ENCODE results near the gene TXLNG.
A peak's percentile ranks its signal among the peaks of the same experiment; 100 is the strongest.

TXLNG gene

GRCh38 chrX:16870862-16871815 lies 84.9 kb downstream of the TXLNG start:
- DNase-seq (ENCODE audit: low read depth) = peak; percentile 19

DNA sequence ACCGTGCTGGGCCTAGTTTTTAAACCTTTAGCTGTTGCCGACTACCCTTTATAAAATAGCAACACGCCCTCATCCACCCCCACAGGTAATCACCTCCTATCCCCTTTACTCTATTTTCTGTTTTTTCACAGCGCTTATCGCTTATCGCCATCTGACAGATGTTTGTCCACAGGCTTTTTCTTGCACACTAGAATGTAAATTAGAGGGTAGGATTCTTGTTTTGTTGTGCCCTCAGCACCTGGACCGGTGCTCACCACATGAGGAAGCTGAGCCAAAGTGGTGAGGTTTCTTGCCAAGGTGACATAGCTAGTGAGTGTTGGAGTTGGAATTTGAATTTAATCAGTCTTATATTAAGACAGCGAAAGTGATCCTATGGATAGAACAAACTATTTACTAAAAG lies 86.8 kb downstream of the TXLNG start:
- TF ChIP-seq, protein P1, sequence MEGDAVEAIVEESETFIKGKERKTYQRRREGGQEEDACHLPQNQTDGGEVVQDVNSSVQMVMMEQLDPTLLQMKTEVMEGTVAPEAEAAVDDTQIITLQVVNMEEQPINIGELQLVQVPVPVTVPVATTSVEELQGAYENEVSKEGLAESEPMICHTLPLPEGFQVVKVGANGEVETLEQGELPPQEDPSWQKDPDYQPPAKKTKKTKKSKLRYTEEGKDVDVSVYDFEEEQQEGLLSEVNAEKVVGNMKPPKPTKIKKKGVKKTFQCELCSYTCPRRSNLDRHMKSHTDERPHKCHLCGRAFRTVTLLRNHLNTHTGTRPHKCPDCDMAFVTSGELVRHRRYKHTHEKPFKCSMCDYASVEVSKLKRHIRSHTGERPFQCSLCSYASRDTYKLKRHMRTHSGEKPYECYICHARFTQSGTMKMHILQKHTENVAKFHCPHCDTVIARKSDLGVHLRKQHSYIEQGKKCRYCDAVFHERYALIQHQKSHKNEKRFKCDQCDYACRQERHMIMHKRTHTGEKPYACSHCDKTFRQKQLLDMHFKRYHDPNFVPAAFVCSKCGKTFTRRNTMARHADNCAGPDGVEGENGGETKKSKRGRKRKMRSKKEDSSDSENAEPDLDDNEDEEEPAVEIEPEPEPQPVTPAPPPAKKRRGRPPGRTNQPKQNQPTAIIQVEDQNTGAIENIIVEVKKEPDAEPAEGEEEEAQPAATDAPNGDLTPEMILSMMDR (conservative IDR thresholded peaks at IDR 0.05; ENCODE audit: low read length) = no peak
- no peak overlapping the region for H3K4me3 ChIP-seq (ENCODE audit: low read length)
- DNase-seq (ENCODE audit: low read depth) = no peak

More at GRCh38 chrX:16870862-16871815, 84.9 kb downstream of the TXLNG start:
- TF ChIP-seq, protein P1 (conservative IDR thresholded peaks at IDR 0.05; ENCODE audit: low read length) = no peak
- H3K4me3 ChIP-seq (ENCODE audit: low read length) = peak overlapping the region; percentile 43

DNA sequence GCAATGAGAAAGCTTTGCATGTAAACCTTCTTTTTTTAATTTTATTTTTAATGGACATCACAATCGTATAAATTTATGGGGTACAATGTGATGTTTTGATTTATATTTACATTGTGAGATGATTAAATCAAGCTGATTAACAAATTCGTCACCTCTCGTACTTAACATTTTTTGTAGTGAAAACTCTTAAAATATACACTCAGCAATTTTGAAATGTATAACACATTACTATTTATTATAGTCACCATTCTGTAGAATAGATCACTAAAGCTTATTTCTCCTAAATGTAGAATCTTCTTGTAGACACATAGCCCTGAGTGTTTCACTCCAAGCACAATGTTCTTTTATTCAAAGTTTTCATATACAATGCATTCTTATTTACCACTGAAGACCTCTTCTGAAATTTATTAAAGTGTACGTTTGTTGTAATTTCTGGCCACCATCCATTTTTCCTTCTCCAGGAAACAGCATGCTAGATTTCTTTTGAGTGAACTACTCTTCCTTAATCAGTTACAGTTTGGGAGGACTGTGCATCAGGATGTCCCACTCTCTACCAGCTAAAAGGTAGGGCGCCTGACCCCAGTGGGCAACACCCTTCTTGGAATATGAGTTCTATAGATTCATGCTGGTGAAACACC lies 88.3 kb downstream of the TXLNG start:
- no peak for DNase-seq (ENCODE audit: low read depth)
- TF ChIP-seq, protein P1 (conservative IDR thresholded peaks at IDR 0.05; ENCODE audit: low read length) = no peak
- H3K4me3 ChIP-seq (ENCODE audit: low read length) = no peak overlapping the region

DNA sequence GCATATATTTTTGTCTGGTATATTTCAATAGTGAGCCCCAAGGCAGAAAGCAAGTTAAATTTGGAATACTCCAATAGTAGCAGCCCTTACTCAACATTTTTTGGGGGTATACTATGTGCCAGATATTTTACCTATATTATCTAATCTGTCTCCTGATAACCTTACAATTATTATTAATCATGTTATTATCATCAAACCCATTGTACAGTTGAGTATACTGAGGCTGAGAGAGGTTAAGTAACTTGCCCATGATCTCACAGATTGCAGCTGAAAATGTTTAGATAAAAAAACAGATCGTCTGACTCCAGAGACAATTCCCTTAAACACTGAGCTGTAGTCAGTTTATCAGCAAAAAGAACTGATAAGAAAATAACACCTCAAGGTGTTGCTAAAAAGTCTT lies 90.4 kb downstream of the TXLNG start:
- no peak for DNase-seq (ENCODE audit: low read depth)
- TF ChIP-seq, protein P1 (conservative IDR thresholded peaks at IDR 0.05; ENCODE audit: low read length) = no peak
- no peak overlapping the region for H3K4me3 ChIP-seq (ENCODE audit: low read length)

- peak overlapping the region; percentile 59; the same call in 1 of the 2 replicates for H3K4me3 ChIP-seq (ENCODE audit: low read length)
- TF ChIP-seq, protein P1 (conservative IDR thresholded peaks at IDR 0.05; ENCODE audit: low read length) = no peak
- DNase-seq (ENCODE audit: low read depth) = no peak
These were observed 95.9 kb downstream of the TXLNG start for GRCh38 chrX:16882169-16882568.

- peak; percentile 39 for DNase-seq (ENCODE audit: low read depth)
- TF ChIP-seq, protein P1 (conservative IDR thresholded peaks at IDR 0.05; ENCODE audit: low read length) = peak; percentile 70
- H3K4me3 ChIP-seq (ENCODE audit: low read length) = peak overlapping the region; percentile 59
These were observed 96.6 kb downstream of the TXLNG start for GRCh38 chrX:16882702-16883486.
